ENCODE measurements around the gene RUNX3.

GRCh38 chr1:24963943-24964693 is 34.0 kb upstream of the RUNX3 start:
- TF ChIP-seq CTCF (IDR thresholded peaks at IDR 0.05; ENCODE audit: low read depth, low read length, poor library complexity, severe bottlenecking), result no peak
- TF ChIP-seq EZH2phosphoT487 (IDR thresholded peaks at IDR 0.05; ENCODE audit: borderline replicate concordance, low read length), result no peak
